ENCODE results near the gene RPS24. TPM values are rescaled to one million over a fixed set of nuclear protein-coding genes. Genes with fewer than 3 reads are reported as not detected.

RPS24 gene
- total and polyA plus RNA-seq, 2 of the 13 experiments (the other 11 are each of a cell fraction or from before 2014, with no cell fraction given), result 2,690 to 3,319 TPM

GRCh38 chr10:77989081-77989724 lies 44.5 kb upstream of the RPS24 start (continued):
- TF ChIP-seq ZUFSP (CRISPR knock-in tag; IDR thresholded peaks at IDR 0.05; ENCODE audit: borderline replicate concordance), result no peak
- peak; percentile 84 for TF ChIP-seq MEIS2 (CRISPR knock-in tag; IDR thresholded peaks at IDR 0.05)
- peak; percentile 85 for TF ChIP-seq ATF2 (CRISPR knock-in tag; IDR thresholded peaks at IDR 0.05)
- TF ChIP-seq ZNF33A (CRISPR knock-in tag; IDR thresholded peaks at IDR 0.05; ENCODE audit: borderline replicate concordance), result 0 out of 2 replicates have a peak, but pooled peaks have one; percentile 24
- TF ChIP-seq ZNF674 (CRISPR knock-in tag; IDR thresholded peaks at IDR 0.05; ENCODE audit: low read depth), result no peak
- peak; percentile 86 for TF ChIP-seq MAFF (IDR thresholded peaks at IDR 0.05; ENCODE audit: low read depth, low read length)
- no peak for TF ChIP-seq THYN1 (CRISPR knock-in tag; IDR thresholded peaks at IDR 0.05; ENCODE audit: borderline replicate concordance, low read depth)
- peak; percentile 97 for TF ChIP-seq ESRRA (CRISPR knock-in tag; IDR thresholded peaks at IDR 0.05; ENCODE audit: low read depth)
- TF ChIP-seq TFE3 (CRISPR knock-in tag; IDR thresholded peaks at IDR 0.05), result peak; percentile 47
- peak; percentile 33; the same call in 1 of the 2 replicates for TF ChIP-seq RAD21 (CRISPR knock-in tag; IDR thresholded peaks at IDR 0.05)
- TF ChIP-seq EHMT2 (IDR thresholded peaks at IDR 0.05; ENCODE audit: borderline replicate concordance, low read depth, low read length), result no peak
- no peak for TF ChIP-seq ZNF720 (CRISPR knock-in tag; IDR thresholded peaks at IDR 0.05)
- TF ChIP-seq PBX2 (CRISPR knock-in tag; IDR thresholded peaks at IDR 0.05), result no peak
- TF ChIP-seq ZNF512B (CRISPR knock-in tag; IDR thresholded peaks at IDR 0.05; ENCODE audit: borderline replicate concordance), result peak; percentile 90; the same call in 1 of the 2 replicates
- TF ChIP-seq SCMH1 (CRISPR knock-in tag; IDR thresholded peaks at IDR 0.05; ENCODE audit: borderline replicate concordance), result no peak

Data from HepG2 (cell line).